Ishikawa (cell line): ENCODE data around the gene SCN3B.

Experiments
- CEBPB ChIP-seq: IDR thresholded peaks from 2 replicates; pipeline ENCODE4 v1.6.1; 2012
- CREB1 ChIP-seq: IDR thresholded peaks from 2 replicates; pipeline ENCODE4 v1.6.1; 2012; ENCODE audit warnings: low read depth
- EGR1 ChIP-seq: IDR thresholded peaks from 2 replicates; pipeline ENCODE4 v1.6.1; 2012
- EP300 ChIP-seq: IDR thresholded peaks from 2 replicates; pipeline ENCODE4 v1.6.1; 2012; ENCODE audit warnings: borderline replicate concordance
- FOXM1 ChIP-seq: IDR thresholded peaks from 2 replicates; pipeline ENCODE4 v1.6.1; 2012; ENCODE audit warnings: low read depth, borderline replicate concordance
- MAX ChIP-seq: IDR thresholded peaks from 2 replicates; pipeline ENCODE4 v1.6.1; 2012
- NFIC ChIP-seq: IDR thresholded peaks from 2 replicates; pipeline ENCODE4 v1.6.1; 2012
- RAD21 ChIP-seq: IDR thresholded peaks from 2 replicates; pipeline ENCODE4 v1.6.1; 2012; ENCODE audit warnings: low read depth
- REST ChIP-seq: IDR thresholded peaks from 2 replicates; pipeline ENCODE4 v1.6.1; 2012; ENCODE audit warnings: low read depth, mild to moderate bottlenecking
- TAF1 ChIP-seq: IDR thresholded peaks from 2 replicates; pipeline ENCODE4 v1.6.1; 2012; ENCODE audit warnings: low read depth, mild to moderate bottlenecking
- TCF12 ChIP-seq: IDR thresholded peaks from 2 replicates; pipeline ENCODE4 v1.6.1; 2012; ENCODE audit warnings: low read depth
- TEAD4 ChIP-seq: IDR thresholded peaks from 2 replicates; pipeline ENCODE4 v1.6.1; 2012
- USF1 ChIP-seq: IDR thresholded peaks from 2 replicates; pipeline ENCODE4 v1.6.1; 2012
- YY1 ChIP-seq: IDR thresholded peaks from 2 replicates; pipeline ENCODE4 v1.6.1; 2012; ENCODE audit warnings: low read depth
- ZBTB7A ChIP-seq: IDR thresholded peaks from 2 replicates; pipeline ENCODE4 v1.6.1; 2012; ENCODE audit warnings: low read depth

Gene SCN3B

GRCh38 chr11:123654566-123655081 is at the start of gene SCN3B:
TSS of gene SCN3B (minus strand) at chr11:123654624. CDS start at chr11:123653801, 823 bp downstream.
- 0 out of 2 replicates have a peak, but pooled peaks have one; percentile 32 for TF ChIP-seq MAX
- no peak for TF ChIP-seq CEBPB
- TF ChIP-seq EGR1 = peak; percentile 73

GRCh38 chr11:123702696-123703095 is 48.3 kb upstream of the SCN3B start:
- no peak for TF ChIP-seq FOXM1
- no peak for TF ChIP-seq RAD21
- no peak for TF ChIP-seq CREB1
- TF ChIP-seq CEBPB = no peak
- no peak for TF ChIP-seq EGR1
- no peak for TF ChIP-seq YY1
- TF ChIP-seq EP300 = no peak
- no peak for TF ChIP-seq TAF1
- no peak for TF ChIP-seq MAX

DNA sequence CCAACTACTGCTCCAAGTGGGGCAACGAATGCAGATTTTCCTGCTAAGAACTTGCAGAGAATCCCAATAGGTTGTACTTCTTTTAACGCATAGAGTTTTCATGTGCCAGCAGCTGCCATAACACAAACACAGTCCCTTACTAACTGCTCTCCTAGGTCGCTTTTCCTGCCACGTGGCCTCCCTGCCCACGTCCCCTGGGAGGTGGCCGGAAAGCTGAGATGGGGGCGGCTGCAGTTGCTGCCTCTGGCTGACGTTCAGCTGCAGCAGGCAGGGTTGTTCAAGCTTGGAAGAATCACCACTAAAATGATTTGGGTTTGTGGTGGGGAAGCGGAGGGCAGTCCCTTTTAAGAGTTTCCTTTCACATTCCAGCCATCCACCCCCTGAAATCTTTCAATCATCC is 47.7 kb upstream of the SCN3B start:
- TF ChIP-seq TEAD4 = no peak
- TF ChIP-seq CEBPB = no peak
- TF ChIP-seq RAD21 = no peak
- TF ChIP-seq ZBTB7A = no peak
- TF ChIP-seq NFIC = no peak
- TF ChIP-seq FOXM1 = no peak
- TF ChIP-seq CREB1 = no peak
- TF ChIP-seq TCF12 = no peak
- no peak for TF ChIP-seq EGR1
- TF ChIP-seq YY1 = no peak
- TF ChIP-seq TAF1 = no peak
- no peak for TF ChIP-seq REST
- TF ChIP-seq USF1 = no peak
- no peak for TF ChIP-seq EP300
- TF ChIP-seq MAX = no peak

DNA sequence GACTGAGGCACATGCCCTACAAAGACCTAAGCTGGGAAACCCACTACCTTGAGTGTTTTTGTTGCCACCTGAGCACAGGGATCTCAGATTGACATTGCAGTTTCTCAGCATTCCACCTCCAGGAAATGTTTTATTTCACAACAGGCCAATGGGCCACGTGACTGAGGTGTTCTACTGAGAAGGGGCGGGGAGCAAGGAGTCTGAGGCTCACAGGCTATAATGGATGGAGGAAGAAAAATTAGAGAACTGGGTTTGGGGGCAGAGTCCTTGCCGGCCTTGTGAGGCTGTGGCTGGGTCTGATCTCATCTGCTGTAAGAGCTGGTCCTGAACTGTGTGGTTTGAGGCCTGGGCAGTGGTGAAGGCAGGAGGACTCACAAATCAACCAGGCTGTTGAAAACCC is 46.3 kb upstream of the SCN3B start:
- peak; percentile 45 for TF ChIP-seq USF1
- TF ChIP-seq YY1 = no peak

GRCh38 chr11:123698546-123699127 is 44.2 kb upstream of the SCN3B start:
- no peak for TF ChIP-seq EP300
- TF ChIP-seq CEBPB = no peak
- TF ChIP-seq FOXM1 = no peak
- TF ChIP-seq REST = no peak
- no peak for TF ChIP-seq CREB1
- no peak for TF ChIP-seq TEAD4
- TF ChIP-seq YY1 = no peak
- no peak for TF ChIP-seq RAD21
- TF ChIP-seq ZBTB7A = no peak
- TF ChIP-seq USF1 = no peak
- TF ChIP-seq TCF12 = no peak

DNA sequence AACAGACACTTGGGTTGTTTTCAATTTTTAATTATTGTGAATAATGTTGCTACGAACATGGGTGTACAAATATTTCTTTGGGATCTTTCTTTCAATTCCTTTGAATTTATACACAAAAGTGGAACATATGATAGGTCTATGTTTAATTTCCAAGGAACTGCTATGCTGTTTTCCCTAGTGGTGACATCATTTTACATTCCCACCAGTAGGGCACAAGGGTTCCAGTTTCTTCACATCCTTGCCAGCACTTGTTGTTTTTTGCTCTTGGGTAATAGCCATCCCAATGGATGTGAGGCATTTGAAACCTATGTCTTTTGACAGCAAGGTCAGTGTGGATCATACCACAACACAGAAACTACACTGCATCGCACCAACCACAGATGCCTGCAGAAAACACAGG is 41.8 kb upstream of the SCN3B start:
- TF ChIP-seq CEBPB (no peak), REST (no peak), EGR1 (no peak), TEAD4 (no peak), FOXM1 (no peak), NFIC (no peak), TCF12 (no peak), ZBTB7A (no peak), TAF1 (no peak), USF1 (no peak), CREB1 (no peak), RAD21 (no peak), EP300 (no peak), MAX (no peak), YY1 (no peak)
